Left lobe of liver (tissue), 2 donors: ENCODE data around the gene TH. TPM values are rescaled to one million over a fixed set of nuclear protein-coding genes. Genes with fewer than 3 reads are reported as not detected.

Source experiments
- ATAC-seq: fragments of 200-7000 bp; cut with Tn5 transposase; one replicate; pipeline ENCODE4 v1.9.1; 2020; ENCODE audit warnings: mild to moderate bottlenecking, moderate library complexity
- DNase-seq: peaks from one replicate; pipeline ENCODE4 v3.0.0-alpha.2; 2020; ENCODE audit warnings: low spot score
- total RNA-seq: library from RNA; stranded (reverse); gene quantifications from one replicate; pipeline ENCODE4 v1.2.1, GENCODE V29; 2021
- donor health status: DM: no; HTN: no; CAD: no; lungs with moderate emphysema.
- donor health status: DM: no; HTN: yes; CAD: no.

Gene TH
- total RNA-seq, 1 donor from 2014 or later = not detected

- no peak for ATAC-seq
- DNase-seq = no peak
These were observed 8.1 kb downstream of the TH start for GRCh38 chr11:2163428-2163978.

GRCh38 chr11:2160736-2161259 is 10.8 kb downstream of the TH start, which contains the start of gene INS:
INS (minus strand) TSS chr11:2161209; CDS start chr11:2160971, 238 bp downstream.
- DNase-seq = no peak
- ATAC-seq = no peak

GRCh38 chr11:2159536-2160413 is 11.8 kb downstream of the TH start:
- DNase-seq = no peak
- no peak for ATAC-seq

- peak; percentile 5 for ATAC-seq
- DNase-seq = peak; percentile 68
These were observed 12.6 kb downstream of the TH start for GRCh38 chr11:2158966-2159365.

- peak; percentile 68 for ATAC-seq
- peak; percentile 91 for DNase-seq
These were observed 13.3 kb downstream of the TH start for GRCh38 chr11:2158296-2158737.

- ATAC-seq = peak; percentile 57
- peak; percentile 93 for DNase-seq
These were observed 14.1 kb downstream of the TH start for GRCh38 chr11:2157294-2158040.

GRCh38 chr11:2156416-2157182 is 15.0 kb downstream of the TH start:
- peak; percentile 93 for DNase-seq
- ATAC-seq = peak; percentile 59

GRCh38 chr11:2155511-2155910 is 16.1 kb downstream of the TH start:
- no peak for ATAC-seq
- DNase-seq = no peak

- no peak for ATAC-seq
- no peak for DNase-seq
These were observed 16.7 kb downstream of the TH start for GRCh38 chr11:2154889-2155288.

GRCh38 chr11:2154195-2154585 is 17.4 kb downstream of the TH start:
- ATAC-seq = no peak
- DNase-seq = no peak

GRCh38 chr11:2153581-2154194 is 17.9 kb downstream of the TH start:
- DNase-seq (no peak), ATAC-seq (no peak)

GRCh38 chr11:2151500-2152257 is 19.9 kb downstream of the TH start:
- peak; percentile 64 for ATAC-seq
- DNase-seq = peak; percentile 78

- DNase-seq (no peak), ATAC-seq (no peak)
These were observed 21.5 kb downstream of the TH start for GRCh38 chr11:2149864-2150847.

- ATAC-seq (peak; percentile 4), DNase-seq (no peak)
These were observed 22.2 kb downstream of the TH start for GRCh38 chr11:2149460-2149859.

- DNase-seq (no peak), ATAC-seq (no peak)
These were observed 23.0 kb downstream of the TH start for GRCh38 chr11:2148595-2148994.

- DNase-seq (no peak), ATAC-seq (no peak)
These were observed 24.2 kb downstream of the TH start for GRCh38 chr11:2147391-2147790.

- DNase-seq (no peak), ATAC-seq (no peak)
These were observed 25.6 kb downstream of the TH start for GRCh38 chr11:2146051-2146450.
